Heart right ventricle (tissue), 16 donors: ENCODE measurements around the gene ARHGEF10L. TPM values are rescaled to one million over a fixed set of nuclear protein-coding genes. Genes with fewer than 3 reads are reported as not detected.
A peak's percentile ranks its signal among the peaks of the same experiment; 100 is the strongest.

ENCODE experiments used
- ATAC-seq, 8 donors: fragments of 200-7000 bp; cut with Tn5 transposase; one replicate each; pipeline ENCODE4 v1.9.1; 2020; ENCODE audit warnings: mild to moderate bottlenecking in 8 of 8, moderate library complexity in 8 of 8, moderate number of reproducible peaks in 1 of 8
- DNase-seq, 2 donors: peaks; one replicate each; pipeline ENCODE4 v3.0.0-alpha.2; 2020
- H3K27ac ChIP-seq, 10 donors: fragments of 200-600 bp; sonication (generic) in 2 of 10; one replicate each; pipeline versions ENCODE4 v1.5.0 to v1.8.0; 2020 to 2022; ENCODE audit warnings: mild to moderate bottlenecking in 3 of 10
- H3K27me3 ChIP-seq, 7 donors: fragments of 200-600 bp; one replicate each; pipeline ENCODE4 v1.8.0; 2021 to 2022; ENCODE audit warnings: mild to moderate bottlenecking in 2 of 7
- H3K36me3 ChIP-seq, 9 donors: fragments of 200-600 bp; sonication (generic) in 1 of 9; one replicate each; pipeline versions ENCODE4 v1.5.0 to v1.8.0; 2020 to 2022; ENCODE audit warnings: mild to moderate bottlenecking in 2 of 9
- H3K4me1 ChIP-seq, 9 donors: fragments of 200-600 bp; sonication (generic) in 1 of 9; one replicate each; pipeline versions ENCODE4 v1.5.0 to v1.8.0; 2020 to 2022; ENCODE audit warnings: mild to moderate bottlenecking in 4 of 9
- H3K4me3 ChIP-seq, 10 donors: fragments of 200-600 bp; sonication (generic) in 2 of 10; one replicate each; pipeline versions ENCODE4 v1.5.0 to v1.8.0; 2020 to 2022; ENCODE audit warnings: mild to moderate bottlenecking in 7 of 10, moderate library complexity in 2 of 10
- H3K9me3 ChIP-seq, 11 donors: fragments of 200-600 bp in 10 of 11; sonication (generic) in 2 of 11; one replicate each; pipeline versions ENCODE4 v1.5.0 to v1.8.0; 2013 to 2022; ENCODE audit warnings: mild to moderate bottlenecking in 2 of 11, control low read depth in 1 of 11, moderate library complexity in 1 of 11
- WGBS, 2 donors: extraction: QIAGEN DNeasy Blood & Tissue Kit; methylation state at CpG; one replicate each; pipeline ENCODE4 v1.1.7; 2013; ENCODE audit warnings: inconsistent platforms in 1 of 2; 5-methylcytosine and 5-hydroxymethylcytosine counted together
- intact Hi-C, 10 donors: fragments of 100-400 bp; cut with DNase I; formaldehyde crosslinking; loops; one replicate each; pipeline versions ENCODE4 v1.11.1 to v1.14.2; 2022
- polyA plus RNA-seq, 2 donors: library from polyadenylated mRNA; stranded (reverse); fragments of 200-250 nt; gene quantifications; one replicate each; pipeline ENCODE4 v1.2.3, GENCODE V29; 2013
- total RNA-seq, 10 donors: library from RNA; stranded (reverse); fragmentation: NEBNext Ultra II Directional in 3 of 10; extraction: Animal tissue kit (Norgen Biotek cat#: 25700) in 3 of 10; gene quantifications; one replicate each; pipeline versions ENCODE4 v1.2.1 to v1.2.4, GENCODE V29; 2021 to 2023
- TF ChIP-seq, protein P1 (sequence below), 9 donors: fragments of 200-600 bp; sonication (generic) in 2 of 9; IDR thresholded peaks; one replicate each; pipeline versions ENCODE4 v1.5.0 to v1.8.0; 2021 to 2022; ENCODE audit warnings: antibody characterized with exemption in 9 of 9, mild to moderate bottlenecking in 5 of 9, moderate library complexity in 1 of 9
- donor health status: Arrhythmogenic right ventricular cardiomyopathy.
- donor health status: ischemic (EF 13 %, LVEDD 7.1; RV severe dilation, severe dysfunction).
- donor health status: healthy with polysubstance abuse.
- donor health status: DM: no; HTN: yes; CAD: no.
- donor health status: DM: no; HTN: no; CAD: no.
- donor health status: ischemic (EF 25% LVEDD 6.9; RV normal size, moderate dysfunction).
- donor health status: ischemic (EF 25% LVEDD 5.7; RV mildly dilated, moderate dysfunction).
- donor health status: healthy.
- donor health status: DM: yes; HTN: yes; CAD: no.
- donor health status: Ischemic cardiomyopathy.
- donor health status: ischemic (EF 35%, LVEDD 5.7; RV mildly dilated, moderate dysfunction).
- donor health status: nonischemic (EF 11% LVEDD 7.7; RV severe dilation, severe dysfunction).
- donor health status: DM: yes; HTN: yes; CAD: no.
- donor health status: PGD.
- donor health status: ischemic (EF 29% LVEDD 5.4; RV normal size, mild dysfunction).
- donor health status: nonischemic (EF 23%, LVEDD 6.1; RV moderate dilation, normal function).

Gene ARHGEF10L
- total and polyA plus RNA-seq, 12 donors: 45.4 to 68.4 (median 50.6) TPM

DNA sequence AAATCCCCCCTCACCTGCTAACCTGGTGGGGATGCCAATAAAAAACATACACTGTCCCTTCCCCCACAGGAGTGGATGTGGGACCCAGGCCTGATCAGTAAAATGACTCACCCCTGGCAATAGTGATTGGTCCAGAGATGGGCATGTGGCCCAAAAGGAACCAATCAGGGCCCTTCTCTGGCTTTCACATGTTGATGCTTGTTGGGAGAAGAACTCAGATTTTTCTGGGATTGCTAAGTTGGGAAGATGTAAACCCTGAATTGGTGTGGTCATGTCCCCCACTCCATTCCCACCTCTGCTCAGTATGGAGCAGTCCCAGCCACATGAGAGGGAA lies 172.0 kb downstream of the ARHGEF10L start:
- ATAC-seq: peak in 1 of 8 donors; percentile 14
- H3K36me3 ChIP-seq: no peaks in the 10 kb centered on the region
- DNase-seq: no peak
- no peak overlapping the region for H3K27ac ChIP-seq
- no peaks in the 10 kb centered on the region for H3K4me1 ChIP-seq
- TF ChIP-seq, protein P1, sequence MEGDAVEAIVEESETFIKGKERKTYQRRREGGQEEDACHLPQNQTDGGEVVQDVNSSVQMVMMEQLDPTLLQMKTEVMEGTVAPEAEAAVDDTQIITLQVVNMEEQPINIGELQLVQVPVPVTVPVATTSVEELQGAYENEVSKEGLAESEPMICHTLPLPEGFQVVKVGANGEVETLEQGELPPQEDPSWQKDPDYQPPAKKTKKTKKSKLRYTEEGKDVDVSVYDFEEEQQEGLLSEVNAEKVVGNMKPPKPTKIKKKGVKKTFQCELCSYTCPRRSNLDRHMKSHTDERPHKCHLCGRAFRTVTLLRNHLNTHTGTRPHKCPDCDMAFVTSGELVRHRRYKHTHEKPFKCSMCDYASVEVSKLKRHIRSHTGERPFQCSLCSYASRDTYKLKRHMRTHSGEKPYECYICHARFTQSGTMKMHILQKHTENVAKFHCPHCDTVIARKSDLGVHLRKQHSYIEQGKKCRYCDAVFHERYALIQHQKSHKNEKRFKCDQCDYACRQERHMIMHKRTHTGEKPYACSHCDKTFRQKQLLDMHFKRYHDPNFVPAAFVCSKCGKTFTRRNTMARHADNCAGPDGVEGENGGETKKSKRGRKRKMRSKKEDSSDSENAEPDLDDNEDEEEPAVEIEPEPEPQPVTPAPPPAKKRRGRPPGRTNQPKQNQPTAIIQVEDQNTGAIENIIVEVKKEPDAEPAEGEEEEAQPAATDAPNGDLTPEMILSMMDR (IDR thresholded peaks at IDR 0.05): no peak
- H3K4me3 ChIP-seq: no peak overlapping the region
- H3K9me3 ChIP-seq: peaks cover 0 to 21% (median 0%) of the 10 kb centered on the region in 11 donors
- peaks cover 0 to 5% (median 0%) of the 10 kb centered on the region in 7 donors for H3K27me3 ChIP-seq
- intact Hi-C loops: no loop called here

DNA sequence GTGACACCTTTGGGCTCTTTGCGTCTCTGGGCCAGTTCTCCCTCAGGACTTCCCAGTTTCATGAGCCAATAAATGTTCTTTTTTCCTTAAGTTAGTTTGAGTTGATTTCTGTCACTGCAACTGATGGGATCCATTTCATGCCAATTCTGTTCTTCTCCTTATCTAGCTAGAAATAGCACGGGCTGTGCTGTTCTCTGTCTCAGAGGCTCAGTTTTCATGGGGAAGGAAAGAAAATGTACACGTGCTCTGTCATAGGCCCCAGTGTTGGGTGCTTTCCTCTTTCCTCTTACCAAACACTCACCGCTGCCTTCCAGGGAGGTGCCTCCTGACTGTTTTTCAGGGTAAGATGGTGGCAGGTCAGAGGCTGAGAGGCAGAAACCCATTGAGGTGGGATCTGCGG lies 172.4 kb downstream of the ARHGEF10L start:
- WGBS, 2 donors: 59 to 60% methylated on average over 5 of the region's 5 CpGs
- no peak for DNase-seq
- H3K4me3 ChIP-seq: no peak overlapping the region
- H3K36me3 ChIP-seq: no peaks in the 10 kb centered on the region
- TF ChIP-seq, protein P1 (IDR thresholded peaks at IDR 0.05): no peak
- no peak overlapping the region for H3K27ac ChIP-seq
- intact Hi-C loops: no loop called here
- ATAC-seq: peak in 2 of 8 donors; percentile 48 to 75
- H3K4me1 ChIP-seq: no peaks in the 10 kb centered on the region
- peaks cover 0 to 21% (median 0%) of the 10 kb centered on the region in 11 donors for H3K9me3 ChIP-seq
- H3K27me3 ChIP-seq: peaks cover 0 to 5% (median 0%) of the 10 kb centered on the region in 7 donors

DNA sequence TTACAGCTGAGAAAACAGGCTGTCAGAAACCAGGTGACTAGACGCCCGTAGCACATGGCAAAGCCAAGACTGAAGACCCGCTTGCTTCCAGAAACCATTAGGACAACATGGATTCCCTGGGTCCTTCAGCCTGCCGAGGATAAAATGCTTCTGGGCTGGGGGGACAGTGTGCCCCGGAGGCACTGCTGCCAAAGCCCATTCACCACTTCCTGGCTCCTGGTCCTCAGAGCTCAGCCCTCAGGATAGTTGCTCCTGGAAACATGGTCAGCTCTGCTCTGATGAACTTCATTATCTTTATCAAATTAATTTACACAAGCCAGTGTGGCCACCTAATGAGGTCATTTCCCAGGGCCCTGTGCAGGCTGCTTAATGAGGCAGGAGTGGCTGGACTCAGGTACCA lies 174.5 kb downstream of the ARHGEF10L start:
- TF ChIP-seq, protein P1 (IDR thresholded peaks at IDR 0.05): no peak

DNA sequence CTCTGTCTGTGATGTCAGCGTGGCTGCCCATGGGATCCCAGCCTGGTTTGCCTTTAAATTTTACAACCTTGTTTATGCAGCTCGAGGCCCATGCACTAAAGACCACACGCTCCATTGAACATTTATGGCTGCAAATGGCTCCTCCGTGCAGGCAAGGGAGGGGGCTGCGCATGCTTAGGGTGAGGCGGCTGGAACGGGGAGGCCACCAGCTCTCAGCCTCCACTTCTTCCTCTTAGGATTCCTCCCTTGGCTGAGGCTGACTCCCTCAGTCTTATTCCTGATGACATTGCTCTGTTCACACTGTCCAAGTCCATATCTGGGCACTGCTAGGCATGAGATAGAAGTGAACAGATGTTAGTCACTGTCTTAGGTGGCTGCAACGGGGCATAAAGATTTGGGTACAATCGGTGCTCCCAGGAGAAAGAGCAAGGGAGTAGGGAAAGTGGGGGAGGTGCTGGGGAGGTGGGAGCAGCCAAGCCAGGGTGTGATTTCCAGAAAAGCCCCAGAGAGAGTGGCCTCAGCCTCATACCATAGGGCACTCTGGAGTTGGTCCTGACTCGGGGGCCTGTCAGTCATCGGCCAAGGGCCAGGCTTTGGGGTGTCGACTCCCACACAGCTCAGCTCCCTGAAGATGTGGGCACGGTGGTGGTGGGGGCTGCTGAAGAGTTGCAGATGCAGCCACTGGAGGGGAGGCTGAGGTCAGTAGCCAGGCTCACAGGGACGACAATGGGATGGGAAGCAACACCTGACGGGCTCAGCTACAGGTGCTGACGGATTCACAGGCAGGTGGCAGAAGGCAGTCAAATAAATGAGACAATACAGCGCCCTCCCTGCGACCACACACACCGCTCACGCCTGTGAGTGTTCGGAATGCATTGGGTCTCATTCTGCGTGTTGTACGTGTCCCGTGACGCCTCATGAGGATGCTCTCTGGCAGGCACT lies 178.4 kb downstream of the ARHGEF10L start:
- DNase-seq (no peak), ATAC-seq (no peak)
- H3K9me3 ChIP-seq: no peaks in the 10 kb centered on the region
- no peak overlapping the region for H3K4me3 ChIP-seq
- intact Hi-C loops: no loop called here
- no peak overlapping the region for H3K27ac ChIP-seq
- peaks cover 0 to 18% (median 3%) of the 10 kb centered on the region in 7 donors for H3K27me3 ChIP-seq
- TF ChIP-seq, protein P1 (IDR thresholded peaks at IDR 0.05): no peak
- no peaks in the 10 kb centered on the region for H3K36me3 ChIP-seq
- no peaks in the 10 kb centered on the region for H3K4me1 ChIP-seq
- WGBS, 2 donors: 72 to 80% methylated on average over 25 of the region's 25 CpGs

More for the DNA sequence above, 174.5 kb downstream of the ARHGEF10L start:
- 81% methylated on average over 5 of the region's 5 CpGs for WGBS, 2 donors
- intact Hi-C loops: no loop called here
- no peak overlapping the region for H3K27ac ChIP-seq
- peaks cover 0 to 10% (median 0%) of the 10 kb centered on the region in 7 donors for H3K27me3 ChIP-seq
- H3K4me3 ChIP-seq: no peak overlapping the region
- peaks cover 0 to 21% (median 0%) of the 10 kb centered on the region in 11 donors for H3K9me3 ChIP-seq
- H3K4me1 ChIP-seq: no peaks in the 10 kb centered on the region
- H3K36me3 ChIP-seq: no peaks in the 10 kb centered on the region
- ATAC-seq (no peak), DNase-seq (no peak)
